GM12878 (cell line): ENCODE data around the gene ELAVL1. TPM values are rescaled to one million over a fixed set of nuclear protein-coding genes. Genes with fewer than 3 reads are reported as not detected.

Experiments used
- ATAC-seq: fragments of 200-7000 bp; cut with Tn5 transposase; 3 replicates; pipeline ENCODE4 v1.9.1; 2020; ENCODE audit warnings: mild to moderate bottlenecking, moderate library complexity
- BruUV-seq: library from RNA; stranded (reverse); fragments of 400-500 nt; replicated peaks from 2 replicates; lab custom pipeline; 2021; lab: Mats Ljungman, UMichigan
- CTCF ChIA-PET: fragments of 300-600 bp; sonication (Branson Sonifier 250); formaldehyde crosslinking; extraction: SDS; loops from one replicate; lab custom pipeline; 2021; ENCODE audit warnings: inconsistent platforms; lab: Yijun Ruan, JAX
- POLR2A ChIA-PET: fragments of 350-600 bp; formaldehyde crosslinking; extraction: SDS; loops from one replicate; lab custom pipeline; 2021; ENCODE audit warnings: inconsistent platforms; lab: Charles Lee
- RAD21 ChIA-PET: fragments of 300-600 bp; sonication (Branson Sonifier 250); formaldehyde crosslinking; loops from one replicate; lab custom pipeline; 2023; ENCODE audit warnings: antibody characterized with exemption; ENCODE audit not compliant: unreplicated experiment; lab: Charles Lee
- SMC1A ChIA-PET: fragments of 300-600 bp; sonication (Branson Sonifier 250); formaldehyde crosslinking; loops from one replicate; lab custom pipeline; 2023; ENCODE audit not compliant: unreplicated experiment, uncharacterized antibody; lab: Charles Lee
- DNase-seq: peaks from one replicate; pipeline ENCODE4 v3.0.0-alpha.2; 2011; ENCODE audit warnings: low read depth, low spot score
- FAIRE-seq: peaks from 3 replicates; lab custom pipeline; 2011; peaks lifted over from hg19 to GRCh38; lab: Jason Lieb, UNC
- H2AFZ ChIP-seq: 2 replicates; pipeline ENCODE4 v1.6.0; 2011; ENCODE audit warnings: low read depth, low read length, control low read depth; ENCODE audit not compliant: control insufficient read depth
- H3K27ac ChIP-seq: 2 replicates; pipeline ENCODE4 v1.5.1; 2011; ENCODE audit warnings: control low read depth; ENCODE audit not compliant: control insufficient read depth, insufficient read depth
- H3K27me3 ChIP-seq, 2 experiments: replicated peaks in 1 of 2; 2 replicates each; pipeline versions ENCODE4 v1.6.0 to v1.6.1; 2011; ENCODE audit warnings: low read length in 1 of 2; ENCODE audit not compliant: control insufficient read depth in 2 of 2, insufficient read depth in 2 of 2
- H3K36me3 ChIP-seq, 2 experiments: 2 replicates each; pipeline ENCODE4 v1.5.1; 2011; ENCODE audit warnings: low read length in 1 of 2; ENCODE audit not compliant: control insufficient read depth in 2 of 2, insufficient read depth in 2 of 2
- H3K4me1 ChIP-seq: 2 replicates; pipeline ENCODE4 v1.6.1; 2011; ENCODE audit warnings: mild to moderate bottlenecking, low read length, moderate library complexity, mixed read lengths; ENCODE audit not compliant: control insufficient read depth, insufficient read depth
- H3K4me2 ChIP-seq: 2 replicates; pipeline ENCODE4 v1.6.0; 2011; ENCODE audit warnings: control low read depth; ENCODE audit not compliant: control insufficient read depth, insufficient read depth
- H3K4me3 ChIP-seq: fragments of 200-600 bp; sonication (generic); 2 replicates; pipeline ENCODE4 v1.5.1; 2016
- H3K79me2 ChIP-seq: 2 replicates; pipeline ENCODE4 v1.6.0; 2011; ENCODE audit warnings: low read length; ENCODE audit not compliant: control insufficient read depth, insufficient read depth
- H3K9ac ChIP-seq: 2 replicates; pipeline ENCODE4 v1.8.0; 2011; ENCODE audit warnings: low read length, control low read depth, mixed read lengths; ENCODE audit not compliant: control insufficient read depth, insufficient read depth
- H3K9me3 ChIP-seq: replicated peaks from 3 replicates; pipeline ENCODE4 v1.5.1; 2011; ENCODE audit warnings: mild to moderate bottlenecking, low read length; ENCODE audit not compliant: control insufficient read depth, insufficient read depth
- H4K20me1 ChIP-seq: 2 replicates; pipeline ENCODE4 v1.6.0; 2011; ENCODE audit not compliant: control insufficient read depth, insufficient read depth
- BHLHE40 ChIP-seq, 2 experiments: fragments of 450-650 bp in 1 of 2; IDR thresholded peaks; 2 replicates each; pipeline ENCODE4 v1.6.1; 2011 to 2017; ENCODE audit warnings: low read depth in 2 of 2, borderline replicate concordance in 1 of 2, improper control_type of control experiment in 1 of 2, low read length in 1 of 2, mild to moderate bottlenecking in 1 of 2
- CEBPB ChIP-seq, 2 experiments: fragments of 150-350 bp in 1 of 2; IDR thresholded peaks; 2 replicates each; pipeline ENCODE4 v1.6.1; 2012 to 2014; ENCODE audit warnings: low read depth in 2 of 2, low read length in 2 of 2, borderline replicate concordance in 1 of 2, inconsistent platforms in 1 of 2
- EGR1 ChIP-seq, 2 experiments: IDR thresholded peaks; 1 replicate in 1 of 2; 2 replicates in 1 of 2; pipeline ENCODE4 v1.6.1; 2011 to 2012; ENCODE audit warnings: low read depth in 2 of 2, low read length in 2 of 2, borderline replicate concordance in 1 of 2, mild to moderate bottlenecking in 1 of 2, moderate library complexity in 1 of 2
- HDAC2 ChIP-seq: fragments of 200-600 bp; sonication (generic); IDR thresholded peaks from 2 replicates; pipeline ENCODE4 v1.6.1; 2017
- IRF4 ChIP-seq: IDR thresholded peaks from 2 replicates; pipeline ENCODE4 v1.6.1; 2011; ENCODE audit warnings: low read depth, low read length
- MXI1 ChIP-seq: fragments of 150-350 bp; IDR thresholded peaks from 2 replicates; pipeline ENCODE4 v1.6.1; 2011; ENCODE audit warnings: low read depth, mild to moderate bottlenecking, inconsistent platforms, low read length, improper control_type of control experiment
- TCF3 ChIP-seq: IDR thresholded peaks from 2 replicates; pipeline ENCODE4 v1.6.1; 2012; ENCODE audit warnings: low read depth, mild to moderate bottlenecking, low read length, borderline replicate concordance; ENCODE audit not compliant: insufficient read depth
- ZNF622 ChIP-seq: fragments of 450-650 bp; IDR thresholded peaks from 2 replicates; pipeline ENCODE4 v1.6.1; 2017; ENCODE audit warnings: mild to moderate bottlenecking, inconsistent platforms
- WGBS: methylation state at CpG from one replicate; pipeline ENCODE4 v1.1.6; 2016; ENCODE audit warnings: low lambda C conversion rate; ENCODE audit not compliant: insufficient replicate concordance, insufficient coverage; ENCODE audit errors: missing lambda C conversion rate; 5-methylcytosine and 5-hydroxymethylcytosine counted together
- in situ Hi-C: fragments of 300-500 bp; cut with MboI; formaldehyde crosslinking; loops from 9 replicates; pipeline ENCODE4 v1.14.3; 2018; ENCODE audit warnings: mixed read lengths
- intact Hi-C: fragments of 100-400 bp; cut with micrococcal nuclease; formaldehyde crosslinking; loops from one replicate; pipeline ENCODE4 v1.14.2; 2022; ENCODE audit not compliant: unreplicated experiment
- polyA plus RNA-seq, 11 experiments: library from polyadenylated mRNA; depleted of rRNA in 4 of 11; unstranded in 6 of 11; stranded (reverse) in 5 of 11; fragments of >200 nt; fragmentation: Nextera tagmentation in 4 of 11; fragmentation: Illumina TruSeq in 1 of 11; extraction: Ambion mirVana in 4 of 11; extraction: Trizol in 1 of 11; gene quantifications; 1 replicate in 1 of 11; 2 replicates in 10 of 11; pipeline versions ENCODE4 v1.2.1 to v1.2.3, GENCODE V29; 2011 to 2016; ENCODE audit warnings: inconsistent platforms in 2 of 11, missing spikeins in 2 of 11, low read depth in 1 of 11
- total RNA-seq, 4 experiments: library from RNA; depleted of rRNA in 3 of 4; stranded (reverse); fragments of >200 nt in 3 of 4; fragmentation: Illumina TruSeq in 1 of 4; extraction: Trizol in 1 of 4; gene quantifications; 2 replicates each; pipeline versions ENCODE4 v1.2.1 to v1.2.3, GENCODE V29; 2013 to 2021
- TF ChIP-seq, protein P1 (sequence below): fragments of 450-650 bp; IDR thresholded peaks from 2 replicates; pipeline ENCODE4 v1.6.1; 2017; ENCODE audit warnings: mild to moderate bottlenecking, low read depth, inconsistent platforms; ENCODE audit not compliant: poor library complexity, severe bottlenecking
- TF ChIP-seq, protein P2 (sequence below): fragments of 450-650 bp; IDR thresholded peaks from 2 replicates; pipeline ENCODE4 v1.6.1; 2017; ENCODE audit warnings: mild to moderate bottlenecking, moderate library complexity
- TF ChIP-seq, protein P3 (sequence below): fragments of 450-650 bp; IDR thresholded peaks from 2 replicates; pipeline ENCODE4 v1.6.1; 2018; ENCODE audit warnings: borderline replicate concordance, mild to moderate bottlenecking; ENCODE audit not compliant: partially characterized antibody

Gene ELAVL1
- total and polyA plus RNA-seq, 10 of the 15 experiments (the other 5 are each of a cell fraction or from before 2014, with no cell fraction given), result 7.4 to 155 (median 70.3) TPM

GRCh38 chr19:8004723-8005513, 523 bp downstream of the ELAVL1 start (continued):
- peak in 1 of 2 experiments; percentile 76; a peak in 2 of 3 replicates for TF ChIP-seq EGR1 (IDR thresholded peaks at IDR 0.05; ENCODE audit: borderline replicate concordance in 1 of 2, low read depth in 2 of 2, low read length in 2 of 2)
- TF ChIP-seq, protein P1, sequence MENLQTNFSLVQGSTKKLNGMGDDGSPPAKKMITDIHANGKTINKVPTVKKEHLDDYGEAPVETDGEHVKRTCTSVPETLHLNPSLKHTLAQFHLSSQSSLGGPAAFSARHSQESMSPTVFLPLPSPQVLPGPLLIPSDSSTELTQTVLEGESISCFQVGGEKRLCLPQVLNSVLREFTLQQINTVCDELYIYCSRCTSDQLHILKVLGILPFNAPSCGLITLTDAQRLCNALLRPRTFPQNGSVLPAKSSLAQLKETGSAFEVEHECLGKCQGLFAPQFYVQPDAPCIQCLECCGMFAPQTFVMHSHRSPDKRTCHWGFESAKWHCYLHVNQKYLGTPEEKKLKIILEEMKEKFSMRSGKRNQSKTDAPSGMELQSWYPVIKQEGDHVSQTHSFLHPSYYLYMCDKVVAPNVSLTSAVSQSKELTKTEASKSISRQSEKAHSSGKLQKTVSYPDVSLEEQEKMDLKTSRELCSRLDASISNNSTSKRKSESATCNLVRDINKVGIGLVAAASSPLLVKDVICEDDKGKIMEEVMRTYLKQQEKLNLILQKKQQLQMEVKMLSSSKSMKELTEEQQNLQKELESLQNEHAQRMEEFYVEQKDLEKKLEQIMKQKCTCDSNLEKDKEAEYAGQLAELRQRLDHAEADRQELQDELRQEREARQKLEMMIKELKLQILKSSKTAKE, result no peak
- TF ChIP-seq HDAC2, result no peak
- no peak for TF ChIP-seq IRF4

GRCh38 chr19:8004001-8004400, 1.4 kb downstream of the ELAVL1 start:
- ChIA-PET CTCF (interaction anchor here (0.6 to 7.8 kb wide), 4 partner anchors 9 to 340 kb away, joined by 3 to 55 read pairs (median 8); partner anchors contain the start of gene TIMM44), SMC1A (interaction anchor here (1.6 to 5.7 kb wide), 2 partner anchors 25 to 60 kb away, joined by 3 to 29 read pairs; partner anchors contain the start of gene TIMM44), POLR2A (no interaction called here), RAD21 (interaction anchor here (0.6 to 3.0 kb wide), 2 partner anchors 60 kb away, joined by 3 to 16 read pairs; partner anchors contain the start of gene TIMM44)
- Histone ChIP-seq H3K27ac (peak overlapping the region; percentile 69; the same call in 1 of the 2 replicates), H2AFZ (no peak overlapping the region), H3K4me3 (peak overlapping the region; percentile 92), H3K36me3 (peaks cover 0 to 4% of the 10 kb centered on the region in 2 experiments; a peak in 3 of 4 replicates), H3K79me2 (peaks cover 69% of the 10 kb centered on the region), H3K9ac (peak overlapping the region; percentile 76; the same call in 1 of the 2 replicates), H3K9me3 (no peaks in the 10 kb centered on the region), H3K27me3 (no peaks in the 10 kb centered on the region), H3K4me1 (peaks cover 27% of the 10 kb centered on the region), H4K20me1 (peaks cover 12% of the 10 kb centered on the region), H3K4me2 (peak overlapping the region; percentile 85)
- WGBS, result 53% methylated on average over 6 of the region's 6 CpGs
- intact Hi-C loops (loop anchor here (5.0 kb wide), 1 partner anchor 48 kb away; the partner anchor contains the start of gene CCL25), in situ Hi-C loops (no loop called here)
- TSS peak; percentile 77 for BruUV-seq
- no peak for DNase-seq
- no peak for ATAC-seq
- FAIRE-seq, result no peak
- TF ChIP-seq CEBPB (IDR thresholded peaks at IDR 0.05; ENCODE audit: borderline replicate concordance in 1 of 2, low read depth in 2 of 2, low read length in 2 of 2) (no peak), ZNF622 (no peak), TCF3 (no peak), BHLHE40 (IDR thresholded peaks at IDR 0.05; ENCODE audit: borderline replicate concordance in 1 of 2, low read depth in 2 of 2, low read length in 1 of 2) (no peak), MXI1 (no peak)
- TF ChIP-seq, protein P2, sequence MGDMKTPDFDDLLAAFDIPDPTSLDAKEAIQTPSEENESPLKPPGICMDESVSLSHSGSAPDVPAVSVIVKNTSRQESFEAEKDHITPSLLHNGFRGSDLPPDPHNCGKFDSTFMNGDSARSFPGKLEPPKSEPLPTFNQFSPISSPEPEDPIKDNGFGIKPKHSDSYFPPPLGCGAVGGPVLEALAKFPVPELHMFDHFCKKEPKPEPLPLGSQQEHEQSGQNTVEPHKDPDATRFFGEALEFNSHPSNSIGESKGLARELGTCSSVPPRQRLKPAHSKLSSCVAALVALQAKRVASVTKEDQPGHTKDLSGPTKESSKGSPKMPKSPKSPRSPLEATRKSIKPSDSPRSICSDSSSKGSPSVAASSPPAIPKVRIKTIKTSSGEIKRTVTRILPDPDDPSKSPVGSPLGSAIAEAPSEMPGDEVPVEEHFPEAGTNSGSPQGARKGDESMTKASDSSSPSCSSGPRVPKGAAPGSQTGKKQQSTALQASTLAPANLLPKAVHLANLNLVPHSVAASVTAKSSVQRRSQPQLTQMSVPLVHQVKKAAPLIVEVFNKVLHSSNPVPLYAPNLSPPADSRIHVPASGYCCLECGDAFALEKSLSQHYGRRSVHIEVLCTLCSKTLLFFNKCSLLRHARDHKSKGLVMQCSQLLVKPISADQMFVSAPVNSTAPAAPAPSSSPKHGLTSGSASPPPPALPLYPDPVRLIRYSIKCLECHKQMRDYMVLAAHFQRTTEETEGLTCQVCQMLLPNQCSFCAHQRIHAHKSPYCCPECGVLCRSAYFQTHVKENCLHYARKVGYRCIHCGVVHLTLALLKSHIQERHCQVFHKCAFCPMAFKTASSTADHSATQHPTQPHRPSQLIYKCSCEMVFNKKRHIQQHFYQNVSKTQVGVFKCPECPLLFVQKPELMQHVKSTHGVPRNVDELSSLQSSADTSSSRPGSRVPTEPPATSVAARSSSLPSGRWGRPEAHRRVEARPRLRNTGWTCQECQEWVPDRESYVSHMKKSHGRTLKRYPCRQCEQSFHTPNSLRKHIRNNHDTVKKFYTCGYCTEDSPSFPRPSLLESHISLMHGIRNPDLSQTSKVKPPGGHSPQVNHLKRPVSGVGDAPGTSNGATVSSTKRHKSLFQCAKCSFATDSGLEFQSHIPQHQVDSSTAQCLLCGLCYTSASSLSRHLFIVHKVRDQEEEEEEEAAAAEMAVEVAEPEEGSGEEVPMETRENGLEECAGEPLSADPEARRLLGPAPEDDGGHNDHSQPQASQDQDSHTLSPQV, result no peak
- TF ChIP-seq, protein P3, sequence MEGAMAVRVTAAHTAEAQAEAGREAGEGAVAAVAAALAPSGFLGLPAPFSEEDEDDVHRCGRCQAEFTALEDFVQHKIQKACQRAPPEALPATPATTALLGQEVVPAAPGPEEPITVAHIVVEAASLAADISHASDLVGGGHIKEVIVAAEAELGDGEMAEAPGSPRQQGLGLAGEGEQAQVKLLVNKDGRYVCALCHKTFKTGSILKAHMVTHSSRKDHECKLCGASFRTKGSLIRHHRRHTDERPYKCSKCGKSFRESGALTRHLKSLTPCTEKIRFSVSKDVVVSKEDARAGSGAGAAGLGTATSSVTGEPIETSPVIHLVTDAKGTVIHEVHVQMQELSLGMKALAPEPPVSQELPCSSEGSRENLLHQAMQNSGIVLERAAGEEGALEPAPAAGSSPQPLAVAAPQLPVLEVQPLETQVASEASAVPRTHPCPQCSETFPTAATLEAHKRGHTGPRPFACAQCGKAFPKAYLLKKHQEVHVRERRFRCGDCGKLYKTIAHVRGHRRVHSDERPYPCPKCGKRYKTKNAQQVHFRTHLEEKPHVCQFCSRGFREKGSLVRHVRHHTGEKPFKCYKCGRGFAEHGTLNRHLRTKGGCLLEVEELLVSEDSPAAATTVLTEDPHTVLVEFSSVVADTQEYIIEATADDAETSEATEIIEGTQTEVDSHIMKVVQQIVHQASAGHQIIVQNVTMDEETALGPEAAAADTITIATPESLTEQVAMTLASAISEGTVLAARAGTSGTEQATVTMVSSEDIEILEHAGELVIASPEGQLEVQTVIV, result no peak
